Bronchial epithelial cell (primary cell): ENCODE data around the gene FARS2. TPM values are rescaled to one million over a fixed set of nuclear protein-coding genes. Genes with fewer than 3 reads are reported as not detected.

Experiments
- DNase-seq: peaks from one replicate; pipeline ENCODE4 v3.0.0-alpha.2; 2010; ENCODE audit warnings: low read depth
- FAIRE-seq: peaks from 2 replicates; lab custom pipeline; 2011; peaks lifted over from hg19 to GRCh38; lab: Jason Lieb, UNC
- H3K27me3 ChIP-seq: 2 replicates; pipeline ENCODE4 v1.5.1; 2011; ENCODE audit warnings: low read length; ENCODE audit not compliant: control insufficient read depth, insufficient read depth
- H3K36me3 ChIP-seq: 2 replicates; pipeline ENCODE4 v1.5.1; 2011; ENCODE audit warnings: low read length; ENCODE audit not compliant: control insufficient read depth, insufficient read depth
- H3K4me3 ChIP-seq: 2 replicates; pipeline ENCODE4 v1.5.1; 2011; ENCODE audit warnings: mild to moderate bottlenecking, low read depth, low read length, control low read depth
- CTCF ChIP-seq: IDR thresholded peaks from 2 replicates; pipeline ENCODE4 v1.5.1; 2011; ENCODE audit warnings: mild to moderate bottlenecking, moderate library complexity, low read length, control low read depth, inconsistent platforms; ENCODE audit not compliant: insufficient read depth, severe bottlenecking
- total RNA-seq: library from RNA; depleted of rRNA; stranded (reverse); fragments of >200 nt; gene quantifications from 2 replicates; pipeline ENCODE4 v1.2.1, GENCODE V29; 2014

Gene FARS2
- total RNA-seq, 1 donor from 2014 or later: 27.4 TPM

- DNase-seq: peak; percentile 52
Observed at GRCh38 chr6:5486214-5486613, 224.9 kb downstream of the FARS2 start.

GRCh38 chr6:5490501-5491069 lies 229.3 kb downstream of the FARS2 start:
- no peak for TF ChIP-seq CTCF
- DNase-seq: no peak
- Histone ChIP-seq H3K36me3 (no peaks in the 10 kb centered on the region), H3K4me3 (no peak overlapping the region), H3K27me3 (no peaks in the 10 kb centered on the region)
- no peak for FAIRE-seq

More at GRCh38 chr6:5486214-5486613, 224.9 kb downstream of the FARS2 start:
- Histone ChIP-seq H3K36me3 (no peaks in the 10 kb centered on the region), H3K4me3 (no peak overlapping the region), H3K27me3 (no peaks in the 10 kb centered on the region)
- no peak for TF ChIP-seq CTCF
- FAIRE-seq: no peak

- FAIRE-seq: no peak
- no peaks in the 10 kb centered on the region for H3K36me3 ChIP-seq
- no peak for TF ChIP-seq CTCF
- H3K27me3 ChIP-seq: no peaks in the 10 kb centered on the region
- DNase-seq: no peak
- H3K4me3 ChIP-seq: no peak overlapping the region
Observed at GRCh38 chr6:5492356-5492755, 231.0 kb downstream of the FARS2 start.

GRCh38 chr6:5493806-5494205 lies 232.5 kb downstream of the FARS2 start:
- FAIRE-seq: no peak
- no peak for TF ChIP-seq CTCF
- no peak for DNase-seq
- Histone ChIP-seq H3K4me3 (no peak overlapping the region), H3K27me3 (no peaks in the 10 kb centered on the region), H3K36me3 (no peaks in the 10 kb centered on the region)

GRCh38 chr6:5497896-5498578 lies 236.7 kb downstream of the FARS2 start:
- FAIRE-seq (no peak), DNase-seq (no peak)
- Histone ChIP-seq H3K27me3 (no peaks in the 10 kb centered on the region), H3K36me3 (no peaks in the 10 kb centered on the region), H3K4me3 (no peak overlapping the region)
- TF ChIP-seq CTCF: no peak
